Pancreas (tissue), 10 donors: Measurements from ENCODE around the gene STK24. TPM values are rescaled to one million over a fixed set of nuclear protein-coding genes. Genes with fewer than 3 reads are reported as not detected.

ENCODE experiments used
- ATAC-seq, 4 donors: fragments of 200-7000 bp; cut with Tn5 transposase; one replicate each; pipeline versions ENCODE4 v1.8.0 to v1.9.1; 2020; ENCODE audit warnings: mild to moderate bottlenecking in 4 of 4, moderate library complexity in 4 of 4
- DNase-seq, 6 donors: peaks; one replicate each; pipeline ENCODE4 v3.0.0-alpha.2; 2020
- FAIRE-seq: peaks from 2 replicates; lab custom pipeline; 2012; peaks lifted over from hg19 to GRCh38; lab: Jason Lieb, UNC
- H3K27ac ChIP-seq, 4 donors: fragments of 200-600 bp; sonication (generic); 1 replicate in 3 of 4; 2 replicates in 1 of 4; pipeline versions ENCODE4 v1.5.0 to v1.8.0; 2020
- H3K27me3 ChIP-seq, 4 donors: fragments of 200-600 bp; one replicate each; pipeline ENCODE4 v1.8.0; 2021
- H3K36me3 ChIP-seq, 3 donors: fragments of 200-600 bp; sonication (generic) in 1 of 3; one replicate each; pipeline versions ENCODE4 v1.5.0 to v1.8.0; 2020 to 2021
- H3K4me1 ChIP-seq, 3 donors: fragments of 200-600 bp; one replicate each; pipeline ENCODE4 v1.8.0; 2021
- H3K4me3 ChIP-seq, 4 donors: fragments of 200-600 bp; sonication (generic) in 2 of 4; one replicate each; pipeline versions ENCODE4 v1.5.0 to v1.8.0; 2020 to 2021
- H3K9me3 ChIP-seq, 4 donors: fragments of 200-600 bp; one replicate each; pipeline ENCODE4 v1.8.0; 2021
- CTCF ChIP-seq, 4 donors: fragments of 200-600 bp; sonication (generic) in 3 of 4; IDR thresholded peaks; one replicate each; pipeline versions ENCODE4 v1.5.0 to v1.8.0; 2021; ENCODE audit warnings: antibody characterized with exemption in 4 of 4
- WGBS, 2 donors: extraction: QIAGEN DNeasy Blood & Tissue Kit; methylation state at CpG; one replicate each; pipeline ENCODE4 v1.1.7; 2013; 5-methylcytosine and 5-hydroxymethylcytosine counted together
- intact Hi-C, 3 donors: fragments of 100-400 bp; cut with DNase I; formaldehyde crosslinking; loops; one replicate each; pipeline versions ENCODE4 v1.11.1 to v1.14.2; 2022
- polyA plus RNA-seq, 2 donors: library from polyadenylated mRNA; stranded (reverse); fragments of 200-250 nt; gene quantifications; one replicate each; pipeline ENCODE4 v1.2.3, GENCODE V29; 2013
- total RNA-seq, 6 donors: library from RNA; stranded (reverse); fragmentation: NEBNext Ultra II Directional in 4 of 6; extraction: Animal tissue kit (Norgen Biotek cat#: 25700) in 4 of 6; gene quantifications; one replicate each; pipeline versions ENCODE4 v1.2.1 to v1.2.4, GENCODE V29; 2021 to 2023
- donor health status: healthy with polysubstance abuse.
- donor health status: DM: no; HTN: no; CAD: no; lungs with moderate emphysema.
- donor health status: DM: no; HTN: no; CAD: no.
- donor health status: control.
- donor health status: control.
- donor health status: Bipolar disorder and iron deficiency.
- donor health status: DM: yes; HTN: yes; CAD: no.
- donor health status: DM: no; HTN: no; CAD: no.
- donor health status: DM: no; HTN: no; CAD: no.
- donor health status: DM: yes; HTN: yes; CAD: no.

The STK24 gene
- total and polyA plus RNA-seq, 8 donors: 15.5 to 55.7 (median 37.4) TPM

GRCh38 chr13:98467263-98467985 lies 109.5 kb downstream of the STK24 start:
- Histone ChIP-seq H3K27ac (peak overlapping the region in 2 of 4 donors; percentile 23 to 62), H3K9me3 (no peaks in the 10 kb centered on the region), H3K36me3 (peaks cover 0 to 12% (median 0%) of the 10 kb centered on the region in 3 donors), H3K4me3 (no peak overlapping the region), H3K27me3 (no peaks in the 10 kb centered on the region), H3K4me1 (peaks cover 19 to 30% (median 24%) of the 10 kb centered on the region in 3 donors)
- DNase-seq (no peak), ATAC-seq (peak; percentile 73 to 82 (median 79)), FAIRE-seq (no peak)
- WGBS, 2 donors: 39 to 40% methylated on average over 13 of the region's 13 CpGs
- intact Hi-C loops: no loop called here
- no peak for TF ChIP-seq CTCF (IDR thresholded peaks at IDR 0.05)

- DNase-seq: peak in 1 of 6 donors; percentile 50
- Histone ChIP-seq H3K4me1 (peaks cover 19 to 30% (median 24%) of the 10 kb centered on the region in 3 donors), H3K9me3 (no peaks in the 10 kb centered on the region), H3K27ac (peak overlapping the region; percentile 28 to 52 (median 38)), H3K36me3 (peaks cover 0 to 8% (median 0%) of the 10 kb centered on the region in 3 donors), H3K27me3 (no peaks in the 10 kb centered on the region), H3K4me3 (no peak overlapping the region)
- peak; percentile 32 to 62 (median 54) for ATAC-seq
- WGBS, 2 donors: 55 to 57% methylated on average over 11 of the region's 11 CpGs
- intact Hi-C loops: no loop called here
- no peak for FAIRE-seq
- peak in 2 of 4 donors; percentile 30 to 34 for TF ChIP-seq CTCF (IDR thresholded peaks at IDR 0.05)
These were observed 110.2 kb downstream of the STK24 start for GRCh38 chr13:98466634-98467236.

- no peak for ATAC-seq
- Histone ChIP-seq H3K9me3 (no peaks in the 10 kb centered on the region), H3K4me1 (peaks cover 19 to 24% (median 22%) of the 10 kb centered on the region in 3 donors), H3K27me3 (no peaks in the 10 kb centered on the region), H3K27ac (no peak overlapping the region), H3K36me3 (peaks cover 0 to 28% (median 4%) of the 10 kb centered on the region in 3 donors), H3K4me3 (no peak overlapping the region)
- peak in 1 of 6 donors; percentile 41 for DNase-seq
- 83 to 89% methylated on average over 8 of the region's 8 CpGs for WGBS, 2 donors
- intact Hi-C loops: no loop called here
- no peak for FAIRE-seq
- TF ChIP-seq CTCF (IDR thresholded peaks at IDR 0.05): no peak
These were observed 114.0 kb downstream of the STK24 start for GRCh38 chr13:98462946-98463345.

- TF ChIP-seq CTCF (IDR thresholded peaks at IDR 0.05): no peak
- H3K36me3 ChIP-seq: peaks cover 0 to 30% (median 4%) of the 10 kb centered on the region in 3 donors
- peaks cover 18 to 21% (median 19%) of the 10 kb centered on the region in 3 donors for H3K4me1 ChIP-seq
- intact Hi-C loops: no loop called here
- no peaks in the 10 kb centered on the region for H3K27me3 ChIP-seq
- ATAC-seq (no peak), FAIRE-seq (no peak), DNase-seq (peak in 2 of 6 donors; percentile 6 to 50)
- no peak overlapping the region for H3K4me3 ChIP-seq
- H3K9me3 ChIP-seq: no peaks in the 10 kb centered on the region
- H3K27ac ChIP-seq: no peak overlapping the region
- 91 to 95% methylated on average over 18 of the region's 18 CpGs for WGBS, 2 donors
These were observed 114.5 kb downstream of the STK24 start for GRCh38 chr13:98462241-98462882.
